Endodermal cell (in vitro differentiated cells): ENCODE data around the gene NEDD8. TPM values are rescaled to one million over a fixed set of nuclear protein-coding genes. Genes with fewer than 3 reads are reported as not detected.

ENCODE experiments used
- DNase-seq: peaks from one replicate; pipeline ENCODE4 v3.0.0-alpha.2; 2017
- H3K27ac ChIP-seq: 2 replicates; pipeline ENCODE4 v1.5.1; 2013; ENCODE audit warnings: mild to moderate bottlenecking, low read depth, low read length, moderate library complexity
- H3K27me3 ChIP-seq: 2 replicates; pipeline ENCODE4 v1.6.1; 2013; ENCODE audit warnings: mild to moderate bottlenecking, low read length, moderate library complexity; ENCODE audit not compliant: insufficient read depth, control insufficient read depth, poor library complexity, severe bottlenecking
- H3K36me3 ChIP-seq: 2 replicates; pipeline ENCODE4 v1.7.0; 2013; ENCODE audit warnings: mild to moderate bottlenecking, low read length, moderate library complexity; ENCODE audit not compliant: control insufficient read depth, insufficient read depth
- H3K4me1 ChIP-seq: one replicate; pipeline ENCODE4 v1.7.0; 2013; ENCODE audit warnings: low read length; ENCODE audit not compliant: control insufficient read depth, insufficient read depth
- H3K4me3 ChIP-seq: 2 replicates; pipeline ENCODE4 v1.5.1; 2013; ENCODE audit warnings: mild to moderate bottlenecking, low read length, moderate library complexity
- H3K9ac ChIP-seq: 2 replicates; pipeline ENCODE4 v1.6.1; 2013; ENCODE audit warnings: mild to moderate bottlenecking, low read length, moderate library complexity; ENCODE audit not compliant: poor library complexity, severe bottlenecking; ENCODE audit errors: extremely low read depth
- H3K9me3 ChIP-seq: 2 replicates; pipeline ENCODE4 v1.6.1; 2013; ENCODE audit warnings: mild to moderate bottlenecking, low read length, moderate library complexity; ENCODE audit not compliant: control insufficient read depth
- H3K27ac Mint-ChIP-seq: 2 replicates; pipeline ENCODE4 v1.8.0; 2020; ENCODE audit warnings: mixed read lengths
- H3K27me3 Mint-ChIP-seq: 2 replicates; pipeline ENCODE4 v1.8.0; 2021; ENCODE audit warnings: mild to moderate bottlenecking, mixed read lengths; ENCODE audit not compliant: insufficient read depth
- H3K36me3 Mint-ChIP-seq: 2 replicates; pipeline ENCODE4 v1.8.0; 2020; ENCODE audit warnings: low read depth, mixed read lengths
- H3K4me1 Mint-ChIP-seq: 2 replicates; pipeline ENCODE4 v1.8.0; 2020; ENCODE audit warnings: mixed read lengths
- H3K4me3 Mint-ChIP-seq: 2 replicates; pipeline ENCODE4 v1.8.0; 2020; ENCODE audit warnings: mild to moderate bottlenecking, moderate library complexity, mixed read lengths
- H3K9me3 Mint-ChIP-seq: 2 replicates; pipeline ENCODE4 v1.8.0; 2020; ENCODE audit warnings: mild to moderate bottlenecking, mixed read lengths
- WGBS, 2 experiments: methylation state at CpG; one replicate each; pipeline versions ENCODE4 v1.1.5 to v1.1.7; 2013; ENCODE audit warnings: missing lambda C conversion rate in 2 of 2, mixed read lengths in 1 of 2; ENCODE audit not compliant: insufficient coverage in 1 of 2, insufficient read length in 1 of 2; 5-methylcytosine and 5-hydroxymethylcytosine counted together
- total RNA-seq, 2 donors: library from RNA; stranded (reverse); fragmentation: NEBNext Ultra II Directional in 1 of 2; extraction: Animal tissue kit (Norgen Biotek cat#: 25700) in 1 of 2; gene quantifications; 2 replicates in 1 of 2; 3 replicates in 1 of 2; pipeline ENCODE4 v1.2.1, GENCODE V29; 2021
- TF ChIP-seq, protein P1 (sequence below): fragments of 200-600 bp; sonication (generic); conservative IDR thresholded peaks from 2 replicates; pipeline ENCODE4 v1.5.0; 2021; ENCODE audit warnings: antibody characterized with exemption, mild to moderate bottlenecking

NEDD8 gene
- total RNA-seq, 2 donors from 2014 or later, result 210 to 267 TPM

DNA sequence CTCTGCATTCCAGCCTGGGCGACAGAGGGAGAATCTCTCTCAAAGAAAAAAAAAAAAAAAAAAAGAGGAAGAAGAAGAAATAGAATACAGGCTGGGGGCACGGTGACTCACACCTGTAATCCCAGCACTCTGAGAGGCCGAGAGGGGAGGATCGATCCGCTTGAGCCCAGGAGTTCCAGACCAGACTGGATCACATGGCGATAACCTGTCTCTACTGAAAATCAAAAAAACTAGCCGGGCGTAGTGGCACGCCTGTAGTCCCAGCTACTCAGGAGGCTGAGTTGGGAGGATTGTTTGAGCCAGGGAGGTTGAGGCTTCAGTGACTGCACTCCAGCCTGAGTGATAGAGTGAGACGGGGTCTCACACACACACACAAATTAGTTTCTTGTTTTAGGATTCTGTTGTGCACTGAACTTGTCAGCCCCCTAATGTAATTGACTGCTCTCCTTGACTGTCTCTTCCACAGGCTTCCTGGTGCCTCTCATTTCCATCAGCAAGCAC, 11.2 kb upstream of the NEDD8 start:
- WGBS, 2 experiments, result 69 to 71% methylated on average over 9 to 10 of the region's 10 CpGs

DNA sequence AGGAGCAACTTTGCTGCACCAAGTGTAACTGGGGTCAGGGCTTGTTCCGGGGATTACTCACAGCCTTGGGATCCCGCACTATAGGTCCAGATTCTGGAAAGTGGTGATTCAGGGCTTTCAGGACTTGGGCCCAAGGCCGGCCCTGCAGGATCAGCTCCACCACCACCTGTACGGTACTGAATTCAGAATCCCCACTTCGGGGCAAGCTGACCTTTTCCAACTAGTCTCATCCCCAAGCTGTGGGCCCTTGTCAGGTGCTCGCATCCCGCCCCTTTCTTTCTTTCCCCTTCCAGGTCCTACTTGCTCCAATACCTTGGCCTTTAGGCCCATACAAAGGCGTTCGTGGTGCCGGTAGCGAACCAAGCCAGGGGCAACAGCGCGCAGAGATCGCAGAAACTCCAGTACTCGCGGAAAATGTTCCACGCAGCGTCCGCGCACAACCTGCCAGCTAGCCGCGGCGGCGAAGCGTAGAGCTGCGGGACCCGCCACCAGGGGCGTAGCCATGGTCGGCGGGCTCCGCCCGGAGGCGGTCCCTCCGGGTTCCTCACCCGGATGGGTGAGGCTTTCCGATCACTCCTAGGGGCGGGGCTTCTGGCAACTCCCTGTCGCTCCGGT, 9.8 kb upstream of the NEDD8 start:
- peak overlapping the region; percentile 72 for H3K4me3 Mint-ChIP-seq
- WGBS, 2 experiments, result 1 to 5% methylated on average over 18 to 39 of the region's 39 CpGs

More for the DNA sequence above, 11.2 kb upstream of the NEDD8 start:
- no peaks in the 10 kb centered on the region for H3K27me3 ChIP-seq
- peaks cover 18% of the 10 kb centered on the region for H3K27me3 Mint-ChIP-seq
- H3K4me1 ChIP-seq, result no peaks in the 10 kb centered on the region
- H3K4me1 Mint-ChIP-seq, result peaks cover 3% of the 10 kb centered on the region
- TF ChIP-seq, protein P1, sequence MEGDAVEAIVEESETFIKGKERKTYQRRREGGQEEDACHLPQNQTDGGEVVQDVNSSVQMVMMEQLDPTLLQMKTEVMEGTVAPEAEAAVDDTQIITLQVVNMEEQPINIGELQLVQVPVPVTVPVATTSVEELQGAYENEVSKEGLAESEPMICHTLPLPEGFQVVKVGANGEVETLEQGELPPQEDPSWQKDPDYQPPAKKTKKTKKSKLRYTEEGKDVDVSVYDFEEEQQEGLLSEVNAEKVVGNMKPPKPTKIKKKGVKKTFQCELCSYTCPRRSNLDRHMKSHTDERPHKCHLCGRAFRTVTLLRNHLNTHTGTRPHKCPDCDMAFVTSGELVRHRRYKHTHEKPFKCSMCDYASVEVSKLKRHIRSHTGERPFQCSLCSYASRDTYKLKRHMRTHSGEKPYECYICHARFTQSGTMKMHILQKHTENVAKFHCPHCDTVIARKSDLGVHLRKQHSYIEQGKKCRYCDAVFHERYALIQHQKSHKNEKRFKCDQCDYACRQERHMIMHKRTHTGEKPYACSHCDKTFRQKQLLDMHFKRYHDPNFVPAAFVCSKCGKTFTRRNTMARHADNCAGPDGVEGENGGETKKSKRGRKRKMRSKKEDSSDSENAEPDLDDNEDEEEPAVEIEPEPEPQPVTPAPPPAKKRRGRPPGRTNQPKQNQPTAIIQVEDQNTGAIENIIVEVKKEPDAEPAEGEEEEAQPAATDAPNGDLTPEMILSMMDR, result no peak
- H3K36me3 Mint-ChIP-seq, result peaks cover 23% of the 10 kb centered on the region
- peak overlapping the region; percentile 98 for H3K27ac ChIP-seq
- DNase-seq, result no peak
- peak overlapping the region; percentile 99 for H3K27ac Mint-ChIP-seq
- no peaks in the 10 kb centered on the region for H3K9me3 Mint-ChIP-seq
- H3K9me3 ChIP-seq, result no peaks in the 10 kb centered on the region
- peak overlapping the region; percentile 72 for H3K4me3 Mint-ChIP-seq
- peak overlapping the region; percentile 77 for H3K9ac ChIP-seq
- peak overlapping the region; percentile 92 for H3K4me3 ChIP-seq
- H3K36me3 ChIP-seq, result peaks cover 28% of the 10 kb centered on the region

DNA sequence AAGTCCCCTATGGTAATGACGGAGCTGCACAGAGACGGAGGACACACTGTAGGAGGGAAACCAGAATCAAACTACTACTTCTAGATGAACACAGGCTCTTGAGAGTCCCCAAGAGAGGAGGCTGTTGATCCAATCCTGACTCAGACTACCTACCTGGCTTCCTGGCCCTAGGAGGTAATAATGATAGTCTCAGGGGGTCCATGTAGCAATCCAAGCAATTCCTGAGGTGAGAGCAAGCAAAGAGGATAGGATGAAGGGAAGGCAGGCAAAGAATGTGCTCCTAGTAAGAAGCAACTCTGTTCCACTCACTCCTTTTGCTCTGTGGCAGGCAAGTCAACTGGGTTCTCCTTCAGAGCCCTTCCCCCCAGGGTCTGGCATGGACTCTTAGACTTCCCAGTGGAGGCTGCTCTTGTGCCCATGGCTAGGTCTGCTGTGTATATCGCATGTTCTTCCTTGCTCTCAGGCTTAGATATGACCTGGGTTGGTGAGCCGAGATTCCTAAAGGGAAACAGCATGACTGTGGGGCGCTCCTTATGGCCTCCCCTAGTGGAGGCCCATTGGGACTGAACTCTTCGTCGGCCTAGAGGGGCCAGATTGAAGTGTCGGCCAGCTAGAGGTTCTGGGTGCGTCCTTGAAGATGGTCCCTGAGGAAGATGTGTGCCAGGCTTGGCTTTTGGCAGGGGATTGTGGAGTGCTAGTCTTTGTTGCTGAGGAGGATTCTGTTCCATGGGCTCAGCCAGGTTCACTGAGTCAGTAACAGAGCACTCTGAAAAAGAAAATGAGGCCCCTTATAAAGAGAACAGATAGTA, 8.1 kb upstream of the NEDD8 start:
- H3K4me1 Mint-ChIP-seq, result peaks cover 3% of the 10 kb centered on the region
- Histone ChIP-seq H3K27me3 (no peaks in the 10 kb centered on the region), H3K27ac (no peak overlapping the region), H3K36me3 (peaks cover 58% of the 10 kb centered on the region), H3K4me3 (peak overlapping the region; percentile 2), H3K9me3 (no peaks in the 10 kb centered on the region), H3K9ac (no peak overlapping the region), H3K4me1 (no peaks in the 10 kb centered on the region)
- H3K27ac Mint-ChIP-seq, result no peak overlapping the region
- WGBS, 2 experiments, result 95 to 97% methylated on average over 7 to 9 of the region's 9 CpGs
- DNase-seq, result peak; percentile 38
- peaks cover 52% of the 10 kb centered on the region for H3K36me3 Mint-ChIP-seq
- peak overlapping the region; percentile 72 for H3K4me3 Mint-ChIP-seq
- TF ChIP-seq, protein P1, result no peak
- H3K27me3 Mint-ChIP-seq, result peaks cover 6% of the 10 kb centered on the region
- no peaks in the 10 kb centered on the region for H3K9me3 Mint-ChIP-seq

More for the DNA sequence above, 9.8 kb upstream of the NEDD8 start:
- peak overlapping the region; percentile 99 for H3K27ac Mint-ChIP-seq
- no peaks in the 10 kb centered on the region for H3K9me3 Mint-ChIP-seq
- H3K27ac ChIP-seq, result peak overlapping the region; percentile 98
- H3K9ac ChIP-seq, result peak overlapping the region; percentile 77
- no peaks in the 10 kb centered on the region for H3K9me3 ChIP-seq
- DNase-seq, result peak; percentile 96
- H3K4me1 Mint-ChIP-seq, result peaks cover 3% of the 10 kb centered on the region
- H3K27me3 ChIP-seq, result no peaks in the 10 kb centered on the region
- peaks cover 42% of the 10 kb centered on the region for H3K36me3 ChIP-seq
- peak overlapping the region; percentile 92 for H3K4me3 ChIP-seq
- peaks cover 38% of the 10 kb centered on the region for H3K36me3 Mint-ChIP-seq
- no peaks in the 10 kb centered on the region for H3K4me1 ChIP-seq
- peaks cover 14% of the 10 kb centered on the region for H3K27me3 Mint-ChIP-seq
- TF ChIP-seq, protein P1, result peak; percentile 74
